ENCODE results near the gene ARHGAP22. TPM values are rescaled to one million over a fixed set of nuclear protein-coding genes. Genes with fewer than 3 reads are reported as not detected.
"Not testable (repeated sequence)": the region's sequence is repeated elsewhere in the genome, so short reads cannot be mapped to it uniquely, and the experiment has no call there.

ARHGAP22 gene
- total and polyA plus RNA-seq, 3 experiments from 2014 or later: not detected

- Histone ChIP-seq H3K27me3 (ENCODE audit: insufficient read depth, low read length, poor library complexity, severe bottlenecking) (no peaks in the 10 kb centered on the region), H3K4me1 (ENCODE audit: insufficient read depth, low read length) (no peaks in the 10 kb centered on the region), H3K27ac (ENCODE audit: low read depth, low read length) (no peak overlapping the region), H3K36me3 (ENCODE audit: insufficient read depth, low read length) (no peaks in the 10 kb centered on the region), H3K4me3 (ENCODE audit: low read length) (no peak overlapping the region), H3K9me3 (ENCODE audit: low read length) (no peaks in the 10 kb centered on the region)
- POLR2A ChIA-PET: no interaction called here
- H3K27me3 Mint-ChIP-seq: peaks cover 4 to 11% of the 10 kb centered on the region in 2 donors
- peak overlapping the region in 1 of 8 donors; percentile 67 for H3K27ac Mint-ChIP-seq
- H3K36me3 Mint-ChIP-seq: no peaks in the 10 kb centered on the region
- CTCF ChIA-PET: no interaction called here
- peaks cover 0 to 3% (median 0%) of the 10 kb centered on the region in 5 donors for H3K9me3 Mint-ChIP-seq
- H3K4me1 Mint-ChIP-seq: peaks cover 0 to 3% (median 0%) of the 10 kb centered on the region in 3 donors
- DNase-seq: no peak
- H3K4me3 Mint-ChIP-seq: no peak overlapping the region
Observed at GRCh38 chr10:48648172-48648942, 43.5 kb upstream of the ARHGAP22 start.

DNA sequence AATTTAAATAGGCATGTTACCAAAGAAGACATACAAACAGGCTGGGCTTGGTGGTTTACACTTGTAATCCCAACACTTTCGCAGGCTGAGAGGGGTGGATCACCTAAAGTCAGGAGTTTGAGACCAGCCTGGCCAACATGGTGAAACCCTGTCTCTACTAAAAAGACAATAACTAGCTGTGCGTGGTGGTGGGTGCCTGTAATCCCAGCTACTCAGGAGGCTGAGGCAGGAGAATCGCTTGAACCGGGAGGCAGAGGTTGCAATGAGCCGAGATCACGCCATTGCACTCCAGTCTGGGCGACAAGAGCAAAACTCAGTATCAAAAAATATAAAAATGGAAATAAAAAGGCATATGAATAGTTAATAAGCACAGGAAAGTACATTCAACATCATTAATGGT is 42.2 kb upstream of the ARHGAP22 start:
- H3K27ac ChIP-seq (ENCODE audit: low read depth, low read length); H3K9me3 Mint-ChIP-seq; H3K4me1 Mint-ChIP-seq; DNase-seq; H3K27ac Mint-ChIP-seq; H3K4me1 ChIP-seq (ENCODE audit: insufficient read depth, low read length); H3K36me3 ChIP-seq (ENCODE audit: insufficient read depth, low read length); H3K9me3 ChIP-seq (ENCODE audit: low read length); H3K36me3 Mint-ChIP-seq; H3K27me3 Mint-ChIP-seq; H3K4me3 ChIP-seq (ENCODE audit: low read length); H3K4me3 Mint-ChIP-seq; POLR2A ChIA-PET; H3K27me3 ChIP-seq (ENCODE audit: insufficient read depth, low read length, poor library complexity, severe bottlenecking): not testable (repeated sequence)
- CTCF ChIA-PET: interaction anchor here (0.7 kb wide), 1 partner anchor 9 kb away, joined by 5 read pairs; no protein-coding TSS in a partner anchor

DNA sequence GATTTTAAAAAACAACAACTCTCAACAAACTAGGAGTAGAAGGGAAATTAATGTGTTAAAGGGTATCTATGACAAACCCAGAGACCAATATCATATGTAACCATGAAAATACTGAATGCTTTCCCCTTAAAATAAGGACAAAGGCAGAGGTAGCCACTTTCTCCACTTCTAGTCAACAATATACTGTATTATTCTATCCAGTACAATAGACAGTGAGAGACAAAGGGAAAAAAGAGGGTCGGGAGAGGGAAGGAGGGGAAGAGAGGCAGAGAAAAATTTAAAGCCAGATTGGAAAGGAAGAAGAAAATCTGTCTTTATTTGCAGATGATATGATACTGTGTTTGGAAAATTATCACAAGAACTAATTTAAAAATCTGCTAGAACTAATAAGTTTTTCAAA is 40.7 kb upstream of the ARHGAP22 start:
- CTCF ChIA-PET: no interaction called here
- Histone ChIP-seq H3K36me3 (ENCODE audit: insufficient read depth, low read length) (no peaks in the 10 kb centered on the region), H3K9me3 (ENCODE audit: low read length) (no peaks in the 10 kb centered on the region), H3K27me3 (ENCODE audit: insufficient read depth, low read length, poor library complexity, severe bottlenecking) (no peaks in the 10 kb centered on the region), H3K27ac (ENCODE audit: low read depth, low read length) (no peak overlapping the region), H3K4me3 (ENCODE audit: low read length) (no peak overlapping the region), H3K4me1 (ENCODE audit: insufficient read depth, low read length) (no peaks in the 10 kb centered on the region)
- peaks cover 0 to 3% (median 0%) of the 10 kb centered on the region in 3 donors for H3K36me3 Mint-ChIP-seq
- H3K4me3 Mint-ChIP-seq: no peak overlapping the region
- H3K9me3 Mint-ChIP-seq: peaks cover 0 to 14% (median 9%) of the 10 kb centered on the region in 5 donors
- H3K4me1 Mint-ChIP-seq: peaks cover 0 to 3% (median 0%) of the 10 kb centered on the region in 3 donors
- peaks cover 4% of the 10 kb centered on the region in 2 donors for H3K27me3 Mint-ChIP-seq
- no peak overlapping the region for H3K27ac Mint-ChIP-seq
- DNase-seq: no peak
- POLR2A ChIA-PET: no interaction called here

DNA sequence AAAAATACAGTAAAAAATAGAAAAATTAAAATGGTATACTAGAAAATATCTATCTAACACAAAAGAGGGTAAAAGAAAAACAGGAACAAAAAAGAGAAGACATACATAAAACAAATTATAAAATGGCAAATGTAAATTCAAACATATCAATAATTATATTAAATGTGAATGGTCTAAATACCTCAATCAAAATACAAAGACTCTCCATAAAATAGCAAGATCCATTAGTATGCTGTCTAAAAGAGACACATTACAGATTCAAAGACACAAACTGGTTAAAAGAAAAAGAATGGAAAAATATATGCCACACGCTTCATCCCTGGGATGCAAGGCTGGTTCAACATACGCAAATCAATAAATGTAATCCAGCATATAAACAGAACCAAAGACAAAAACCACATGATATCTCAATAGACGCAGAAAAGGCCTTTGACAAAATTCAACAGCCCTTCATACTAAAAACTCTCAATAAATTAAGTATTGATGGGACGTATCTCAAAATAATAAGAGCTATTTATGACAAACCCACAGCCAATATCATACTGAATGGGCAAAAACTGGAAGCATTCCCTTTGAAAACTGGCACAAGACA is 36.3 kb upstream of the ARHGAP22 start:
- H3K4me3 Mint-ChIP-seq; H3K27ac ChIP-seq (ENCODE audit: low read depth, low read length); H3K27me3 ChIP-seq (ENCODE audit: insufficient read depth, low read length, poor library complexity, severe bottlenecking); H3K4me3 ChIP-seq (ENCODE audit: low read length); H3K27ac Mint-ChIP-seq; CTCF ChIA-PET; H3K4me1 ChIP-seq (ENCODE audit: insufficient read depth, low read length); DNase-seq; H3K9me3 ChIP-seq (ENCODE audit: low read length); POLR2A ChIA-PET; H3K36me3 ChIP-seq (ENCODE audit: insufficient read depth, low read length); H3K4me1 Mint-ChIP-seq: not testable (repeated sequence)
- H3K27me3 Mint-ChIP-seq: peaks cover 18 to 29% of the 10 kb centered on the region in 2 donors
- H3K36me3 Mint-ChIP-seq: peaks cover 0 to 17% (median 0%) of the 10 kb centered on the region in 3 donors
- H3K9me3 Mint-ChIP-seq: peaks cover 13 to 25% (median 19%) of the 10 kb centered on the region in 5 donors

DNA sequence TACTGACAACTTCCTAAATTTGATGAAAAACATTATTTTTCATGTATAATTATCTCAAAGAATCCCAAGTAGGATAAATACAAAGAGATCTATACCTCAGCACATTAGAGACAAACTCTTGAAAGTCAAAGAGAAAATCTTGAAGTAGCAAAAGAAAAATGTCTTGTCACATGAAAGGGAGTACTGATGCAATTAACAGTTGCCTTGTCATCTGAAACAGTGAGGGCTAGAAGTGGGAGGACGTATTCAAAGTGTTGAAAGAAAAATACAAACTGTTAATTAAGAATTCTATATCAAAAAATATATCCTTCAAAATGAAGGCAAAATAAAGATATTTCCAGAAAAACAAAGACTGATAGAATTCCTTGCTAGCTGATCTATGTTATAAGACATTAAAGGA is 35.5 kb upstream of the ARHGAP22 start:
- no peaks in the 10 kb centered on the region for H3K4me1 Mint-ChIP-seq
- H3K27ac Mint-ChIP-seq: no peak overlapping the region
- H3K4me3 Mint-ChIP-seq: no peak overlapping the region
- peaks cover 13 to 25% (median 19%) of the 10 kb centered on the region in 5 donors for H3K9me3 Mint-ChIP-seq
- Histone ChIP-seq H3K4me1 (ENCODE audit: insufficient read depth, low read length) (no peaks in the 10 kb centered on the region), H3K9me3 (ENCODE audit: low read length) (no peaks in the 10 kb centered on the region), H3K27me3 (ENCODE audit: insufficient read depth, low read length, poor library complexity, severe bottlenecking) (no peaks in the 10 kb centered on the region), H3K4me3 (ENCODE audit: low read length) (no peak overlapping the region), H3K27ac (ENCODE audit: low read depth, low read length) (no peak overlapping the region), H3K36me3 (ENCODE audit: insufficient read depth, low read length) (no peaks in the 10 kb centered on the region)
- H3K36me3 Mint-ChIP-seq: peaks cover 0 to 17% (median 0%) of the 10 kb centered on the region in 3 donors
- POLR2A ChIA-PET: no interaction called here
- no peak for DNase-seq
- CTCF ChIA-PET: no interaction called here
- H3K27me3 Mint-ChIP-seq: peaks cover 18 to 32% of the 10 kb centered on the region in 2 donors

DNA sequence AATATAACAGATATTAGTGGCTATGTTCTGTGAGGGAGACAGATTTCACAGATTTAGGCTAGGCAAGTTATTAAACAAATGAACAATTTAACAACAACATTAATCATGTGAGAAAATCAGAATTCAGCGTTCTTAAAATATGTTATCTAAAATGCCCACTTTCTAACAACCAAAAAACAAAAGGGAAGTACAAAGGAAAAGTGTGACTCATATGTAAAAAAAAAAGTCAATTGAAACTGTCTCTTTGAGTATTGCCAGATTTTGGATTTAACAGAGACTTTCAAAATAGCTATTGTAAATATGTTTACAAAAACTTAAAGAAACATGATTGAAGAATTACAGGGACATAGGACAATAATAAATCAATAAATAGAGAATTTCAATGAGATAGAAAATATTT is 34.8 kb upstream of the ARHGAP22 start:
- no peaks in the 10 kb centered on the region for H3K27me3 ChIP-seq (ENCODE audit: insufficient read depth, low read length, poor library complexity, severe bottlenecking)
- H3K9me3 Mint-ChIP-seq: peaks cover 13 to 25% (median 19%) of the 10 kb centered on the region in 5 donors
- no peak overlapping the region for H3K27ac Mint-ChIP-seq
- H3K27ac ChIP-seq (ENCODE audit: low read depth, low read length): no peak overlapping the region
- H3K9me3 ChIP-seq (ENCODE audit: low read length): no peaks in the 10 kb centered on the region
- POLR2A ChIA-PET: no interaction called here
- no peaks in the 10 kb centered on the region for H3K36me3 ChIP-seq (ENCODE audit: insufficient read depth, low read length)
- DNase-seq: no peak
- no peak overlapping the region for H3K4me3 ChIP-seq (ENCODE audit: low read length)
- peaks cover 18 to 30% of the 10 kb centered on the region in 2 donors for H3K27me3 Mint-ChIP-seq
- CTCF ChIA-PET: no interaction called here
- peaks cover 0 to 17% (median 0%) of the 10 kb centered on the region in 3 donors for H3K36me3 Mint-ChIP-seq
- peaks cover 0 to 3% (median under 1%) of the 10 kb centered on the region in 3 donors for H3K4me1 Mint-ChIP-seq
- H3K4me1 ChIP-seq (ENCODE audit: insufficient read depth, low read length): peaks cover under 1% of the 10 kb centered on the region
- no peak overlapping the region for H3K4me3 Mint-ChIP-seq

- no peak overlapping the region for H3K4me3 Mint-ChIP-seq
Observed at GRCh38 chr10:48638739-48639527, 34.1 kb upstream of the ARHGAP22 start.

More at GRCh38 chr10:48638739-48639527, 34.1 kb upstream of the ARHGAP22 start:
- Histone ChIP-seq H3K27ac (ENCODE audit: low read depth, low read length) (no peak overlapping the region), H3K36me3 (ENCODE audit: insufficient read depth, low read length) (no peaks in the 10 kb centered on the region), H3K27me3 (ENCODE audit: insufficient read depth, low read length, poor library complexity, severe bottlenecking) (no peaks in the 10 kb centered on the region), H3K9me3 (ENCODE audit: low read length) (no peaks in the 10 kb centered on the region), H3K4me3 (ENCODE audit: low read length) (no peak overlapping the region), H3K4me1 (ENCODE audit: insufficient read depth, low read length) (peaks cover 7% of the 10 kb centered on the region)
- no peak for DNase-seq
- Mint-ChIP-seq H3K36me3 (peaks cover 0 to 17% (median 0%) of the 10 kb centered on the region in 3 donors), H3K27ac (no peak overlapping the region), H3K27me3 (peaks cover 22 to 32% of the 10 kb centered on the region in 2 donors), H3K4me1 (peaks cover 0 to 10% (median 7%) of the 10 kb centered on the region in 3 donors), H3K9me3 (peaks cover 13 to 25% (median 19%) of the 10 kb centered on the region in 5 donors)
- POLR2A ChIA-PET: no interaction called here
- CTCF ChIA-PET: interaction anchor here (2.6 kb wide), 1 partner anchor 18 kb away, joined by 9 read pairs; no protein-coding TSS in a partner anchor
